ENCODE data around the gene EEF1AKMT3.
"Not testable (repeated sequence)": the region's sequence is repeated elsewhere in the genome, so short reads cannot be mapped to it uniquely, and the experiment has no call there.

EEF1AKMT3 gene

GRCh38 chr12:57766464-57767304, 5.7 kb upstream of the EEF1AKMT3 start, which contains the start of gene CYP27B1:
CYP27B1 (minus strand) TSS chr12:57767078; CDS start chr12:57767041, 37 bp downstream.
- DNase-seq: no peak

- DNase-seq: no peak
These were observed 5.1 kb upstream of the EEF1AKMT3 start for GRCh38 chr12:57767305-57767698.

- no peak for DNase-seq
These were observed 4.5 kb upstream of the EEF1AKMT3 start for GRCh38 chr12:57767876-57768275.

- DNase-seq: no peak
These were observed 2.8 kb upstream of the EEF1AKMT3 start for GRCh38 chr12:57769594-57769993.

GRCh38 chr12:57770734-57771133, 1.7 kb upstream of the EEF1AKMT3 start:
- DNase-seq: no peak

- DNase-seq: peak; percentile 92
These were observed 1.1 kb upstream of the EEF1AKMT3 start for GRCh38 chr12:57771236-57771872.

- peak; percentile 97 for DNase-seq
These were observed 463 bp upstream of the EEF1AKMT3 start, which contains the start of gene METTL1 for GRCh38 chr12:57771873-57772428. METTL1 (minus strand) TSS chr12:57772105; CDS start chr12:57772083, 22 bp downstream.

- not testable (repeated sequence) for DNase-seq
These were observed 2.2 kb downstream of the EEF1AKMT3 start for GRCh38 chr12:57774634-57775033.

- DNase-seq: no peak
These were observed 2.6 kb downstream of the EEF1AKMT3 start for GRCh38 chr12:57775044-57775443.

GRCh38 chr12:57775563-57776246, 3.3 kb downstream of the EEF1AKMT3 start:
- no peak for DNase-seq

- no peak for DNase-seq
These were observed 3.8 kb downstream of the EEF1AKMT3 start for GRCh38 chr12:57776247-57776587.

GRCh38 chr12:57777367-57777766, 5.0 kb downstream of the EEF1AKMT3 start:
- DNase-seq: no peak

- no peak for DNase-seq
These were observed 5.5 kb downstream of the EEF1AKMT3 start for GRCh38 chr12:57777911-57778310.

GRCh38 chr12:57779736-57780135, 7.3 kb downstream of the EEF1AKMT3 start:
- DNase-seq: no peak

- DNase-seq: no peak
These were observed 8.0 kb downstream of the EEF1AKMT3 start for GRCh38 chr12:57780284-57780897.

- no peak for DNase-seq
These were observed 8.8 kb downstream of the EEF1AKMT3 start for GRCh38 chr12:57781244-57781643.

- DNase-seq: no peak
These were observed 9.4 kb downstream of the EEF1AKMT3 start for GRCh38 chr12:57781801-57782200.

- no peak for DNase-seq
These were observed 9.8 kb downstream of the EEF1AKMT3 start for GRCh38 chr12:57782243-57782607.

GRCh38 chr12:57782608-57783465, 10.4 kb downstream of the EEF1AKMT3 start, which contains the start of gene TSFM:
TSFM (plus strand) TSS chr12:57782787; CDS start chr12:57782802, 15 bp downstream.
- DNase-seq: peak; percentile 93

- no peak for DNase-seq
These were observed 11.0 kb downstream of the EEF1AKMT3 start for GRCh38 chr12:57783466-57783801.

- DNase-seq: no peak
These were observed 11.4 kb downstream of the EEF1AKMT3 start for GRCh38 chr12:57783861-57784260.

GRCh38 chr12:57793920-57794319, 21.5 kb downstream of the EEF1AKMT3 start:
- DNase-seq: peak; percentile 83

Data from fibroblast of skin of right quadriceps (primary cell).